HG03175 (cell line): Measurements from ENCODE around the gene GPS1.

Experiments used
- ATAC-seq: cut with Tn5 transposase; IDR thresholded peaks from one replicate; pipeline ENCODE4 v1.9.1; 2021; ENCODE audit warnings: mild to moderate bottlenecking, moderate library complexity; ENCODE audit not compliant: unreplicated experiment

Gene GPS1

GRCh38 chr17:82041144-82041814, 10.4 kb upstream of the GPS1 start:
- no peak for ATAC-seq

- no peak for ATAC-seq
These were observed 9.0 kb upstream of the GPS1 start for GRCh38 chr17:82042649-82043048.

- no peak for ATAC-seq
These were observed 8.2 kb upstream of the GPS1 start for GRCh38 chr17:82043507-82043906.

GRCh38 chr17:82045936-82046484, 5.7 kb upstream of the GPS1 start:
- ATAC-seq: no peak

- no peak for ATAC-seq
These were observed 4.8 kb upstream of the GPS1 start for GRCh38 chr17:82046903-82047302.

GRCh38 chr17:82047379-82047778, 4.3 kb upstream of the GPS1 start:
- no peak for ATAC-seq

GRCh38 chr17:82047914-82048570, 3.7 kb upstream of the GPS1 start:
- ATAC-seq: no peak

GRCh38 chr17:82048571-82048971, 3.1 kb upstream of the GPS1 start:
- ATAC-seq: no peak

GRCh38 chr17:82049106-82049505, 2.6 kb upstream of the GPS1 start:
- no peak for ATAC-seq

GRCh38 chr17:82049521-82049971, 2.2 kb upstream of the GPS1 start:
- no peak for ATAC-seq

- ATAC-seq: no peak
These were observed 1.4 kb upstream of the GPS1 start for GRCh38 chr17:82050152-82050760.

GRCh38 chr17:82050761-82051641, 697 bp upstream of the GPS1 start:
- peak; percentile 12 for ATAC-seq

GRCh38 chr17:82052638-82053059, 951 bp downstream of the GPS1 start:
- no peak for ATAC-seq

- no peak for ATAC-seq
These were observed 1.4 kb downstream of the GPS1 start for GRCh38 chr17:82053130-82053529.

GRCh38 chr17:82053556-82054263, 2.0 kb downstream of the GPS1 start:
- no peak for ATAC-seq

GRCh38 chr17:82054351-82055022, 2.8 kb downstream of the GPS1 start:
- ATAC-seq: no peak

GRCh38 chr17:82055023-82055964, 3.6 kb downstream of the GPS1 start:
- no peak for ATAC-seq

GRCh38 chr17:82055965-82056728, 4.4 kb downstream of the GPS1 start:
- no peak for ATAC-seq
